HAP-1 (cell line): Measurements from ENCODE around the gene PMS1.
"Not testable (repeated sequence)": the region's sequence is repeated elsewhere in the genome, so short reads cannot be mapped to it uniquely, and the experiment has no call there.

Source experiments
- DNase-seq, 2 experiments: peaks; one replicate each; pipeline ENCODE4 v3.0.0-alpha.2; 2016 to 2020; ENCODE audit warnings: low spot score in 2 of 2
- H3K27me3 ChIP-seq: fragments of 250-450 bp; sonication (Bioruptor Pico); 2 replicates; pipeline ENCODE4 v1.5.1; 2020; ENCODE audit warnings: low read depth, mild to moderate bottlenecking, moderate library complexity
- H3K36me3 ChIP-seq: fragments of 250-450 bp; sonication (Bioruptor Pico); replicated peaks from 2 replicates; pipeline ENCODE4 v1.5.1; 2020; ENCODE audit warnings: mild to moderate bottlenecking
- H3K4me1 ChIP-seq: fragments of 250-450 bp; sonication (Bioruptor Pico); 2 replicates; pipeline ENCODE4 v1.5.1; 2020; ENCODE audit warnings: mild to moderate bottlenecking
- H3K4me3 ChIP-seq: fragments of 250-450 bp; sonication (Bioruptor Pico); 2 replicates; pipeline ENCODE4 v1.5.1; 2020; ENCODE audit warnings: mild to moderate bottlenecking, moderate library complexity
- H3K9me3 ChIP-seq: fragments of 250-450 bp; sonication (Bioruptor Pico); 2 replicates; pipeline ENCODE4 v1.5.1; 2020; ENCODE audit warnings: mild to moderate bottlenecking, moderate library complexity
- in situ Hi-C: fragments of 300-500 bp; cut with MboI; formaldehyde crosslinking; loops from 3 replicates; pipeline ENCODE4 v1.14.3; 2020; ENCODE audit warnings: low sequenced_read_pairs, inconsistent platforms, mixed read lengths

PMS1 gene

DNA sequence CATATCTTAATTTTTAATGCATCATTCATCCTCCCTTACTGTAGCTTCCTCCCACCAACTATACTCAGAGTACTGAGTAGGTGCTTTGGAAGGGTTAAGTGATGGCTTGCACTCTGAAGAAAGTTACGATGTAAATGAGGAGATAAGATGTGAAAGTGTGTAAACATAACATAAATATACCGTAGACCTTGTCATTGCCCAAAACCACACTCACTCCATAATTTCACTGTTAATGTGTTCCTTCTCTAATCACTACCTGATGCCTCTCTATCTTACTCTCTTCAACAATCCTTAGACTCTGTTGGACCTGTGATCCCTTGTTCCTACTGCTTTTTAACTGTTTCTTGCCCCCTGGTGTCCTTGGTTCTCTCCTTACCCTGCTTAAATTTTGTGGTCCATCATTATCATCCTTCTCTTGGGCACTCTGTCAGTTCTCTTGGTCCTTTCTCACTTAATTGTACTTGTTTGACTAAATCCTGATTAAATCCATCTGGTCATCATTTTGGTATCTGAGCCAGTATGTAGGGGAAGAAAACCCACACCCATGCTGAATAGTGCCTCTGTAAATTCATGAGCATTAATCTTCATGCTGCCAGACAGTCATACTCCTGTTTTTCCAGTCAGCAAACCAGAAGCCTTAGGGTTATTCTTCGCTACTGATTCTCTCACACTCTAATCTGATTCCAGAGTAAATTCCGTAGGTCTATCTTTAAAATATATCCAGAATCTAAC is 45.0 kb downstream of the PMS1 start:
- Histone ChIP-seq H3K4me3 (no peak overlapping the region), H3K9me3 (no peaks in the 10 kb centered on the region), H3K36me3 (no peaks in the 10 kb centered on the region; the same call in 1 of the 2 replicates), H3K27me3 (no peaks in the 10 kb centered on the region), H3K4me1 (no peaks in the 10 kb centered on the region)
- DNase-seq: no peak
- in situ Hi-C loops: no loop called here

DNA sequence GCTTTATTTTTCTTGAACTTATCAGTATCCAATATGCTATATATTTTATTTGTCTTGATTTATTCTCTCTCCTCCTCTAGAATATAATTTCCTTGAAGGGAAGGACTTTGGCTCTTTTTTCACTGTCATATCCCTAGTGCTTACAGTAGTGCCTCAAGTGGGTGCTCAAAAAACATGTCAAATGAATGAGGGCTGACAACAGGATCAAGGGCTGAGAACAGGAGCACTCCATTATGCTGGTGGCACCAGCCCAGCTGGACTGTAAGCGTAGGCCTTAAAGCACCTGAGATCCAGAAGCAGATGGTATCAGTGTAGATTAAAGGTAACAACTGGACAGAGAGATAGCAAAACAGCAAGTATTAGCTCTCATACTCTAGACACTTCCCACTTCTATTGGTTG is 46.3 kb downstream of the PMS1 start:
- no peaks in the 10 kb centered on the region for H3K27me3 ChIP-seq
- in situ Hi-C loops: no loop called here
- no peaks in the 10 kb centered on the region for H3K9me3 ChIP-seq
- H3K4me1 ChIP-seq: peaks cover 2% of the 10 kb centered on the region; the same call in 1 of the 2 replicates
- H3K36me3 ChIP-seq: no peaks in the 10 kb centered on the region; the same call in 1 of the 2 replicates
- no peak overlapping the region for H3K4me3 ChIP-seq
- no peak for DNase-seq

DNA sequence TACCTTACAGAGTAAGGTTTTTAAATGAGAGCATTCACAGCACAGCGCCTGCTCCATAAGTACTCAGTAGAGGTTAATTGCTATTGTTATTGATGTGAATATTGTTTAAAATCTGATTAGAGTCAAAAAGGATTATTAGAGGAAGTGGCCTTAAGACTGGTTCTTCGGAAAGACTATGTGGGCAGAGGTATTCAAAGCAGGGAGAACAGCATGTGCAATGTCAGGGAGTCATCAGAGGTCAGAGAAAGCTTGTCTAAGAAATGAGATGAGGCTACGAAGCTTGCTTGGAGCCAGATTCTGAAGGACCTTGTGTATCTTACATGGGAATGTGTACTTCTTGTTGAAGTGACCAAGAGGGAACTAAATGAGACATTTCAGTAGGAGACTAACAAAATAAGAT is 49.8 kb downstream of the PMS1 start:
- no peak for DNase-seq
- H3K9me3 ChIP-seq: no peaks in the 10 kb centered on the region
- no peaks in the 10 kb centered on the region for H3K27me3 ChIP-seq
- H3K36me3 ChIP-seq: no peaks in the 10 kb centered on the region; the same call in 1 of the 2 replicates
- H3K4me1 ChIP-seq: peaks cover 11% of the 10 kb centered on the region
- H3K4me3 ChIP-seq: no peak overlapping the region
- in situ Hi-C loops: no loop called here

DNA sequence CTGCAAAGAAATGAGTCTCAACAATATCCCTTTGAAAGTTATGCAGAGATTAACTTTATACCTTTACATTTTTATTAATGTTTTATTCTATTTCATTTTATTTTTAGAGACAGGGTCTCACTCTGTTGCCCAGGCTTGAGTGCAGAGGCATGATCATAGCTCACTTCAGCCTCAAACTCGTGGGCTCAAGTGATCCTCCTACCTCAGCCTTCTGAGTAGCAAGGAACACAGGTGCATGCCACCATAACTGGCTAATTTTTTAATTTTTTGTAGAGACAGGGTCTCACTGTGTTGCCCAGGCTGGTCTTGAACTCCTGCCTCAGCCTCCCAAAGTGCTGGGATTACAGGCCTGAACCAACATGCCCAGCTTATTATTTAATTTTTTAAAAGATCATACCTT is 50.4 kb downstream of the PMS1 start:
- DNase-seq, H3K27me3 ChIP-seq, in situ Hi-C loops, H3K4me3 ChIP-seq, H3K9me3 ChIP-seq, H3K36me3 ChIP-seq: not testable (repeated sequence)
- peaks cover 11% of the 10 kb centered on the region for H3K4me1 ChIP-seq

GRCh38 chr2:189835855-189836558 is 51.8 kb downstream of the PMS1 start:
- H3K27me3 ChIP-seq: no peaks in the 10 kb centered on the region
- H3K9me3 ChIP-seq: no peaks in the 10 kb centered on the region
- H3K4me1 ChIP-seq: peaks cover 11% of the 10 kb centered on the region
- in situ Hi-C loops: no loop called here
- H3K4me3 ChIP-seq: no peak overlapping the region
- no peaks in the 10 kb centered on the region; the same call in 1 of the 2 replicates for H3K36me3 ChIP-seq
- no peak for DNase-seq

GRCh38 chr2:189836644-189837043 is 52.4 kb downstream of the PMS1 start:
- in situ Hi-C loops: no loop called here
- Histone ChIP-seq H3K4me1 (peaks cover 11% of the 10 kb centered on the region), H3K27me3 (no peaks in the 10 kb centered on the region), H3K9me3 (no peaks in the 10 kb centered on the region), H3K36me3 (no peaks in the 10 kb centered on the region; the same call in 1 of the 2 replicates), H3K4me3 (no peak overlapping the region)
- DNase-seq: no peak

DNA sequence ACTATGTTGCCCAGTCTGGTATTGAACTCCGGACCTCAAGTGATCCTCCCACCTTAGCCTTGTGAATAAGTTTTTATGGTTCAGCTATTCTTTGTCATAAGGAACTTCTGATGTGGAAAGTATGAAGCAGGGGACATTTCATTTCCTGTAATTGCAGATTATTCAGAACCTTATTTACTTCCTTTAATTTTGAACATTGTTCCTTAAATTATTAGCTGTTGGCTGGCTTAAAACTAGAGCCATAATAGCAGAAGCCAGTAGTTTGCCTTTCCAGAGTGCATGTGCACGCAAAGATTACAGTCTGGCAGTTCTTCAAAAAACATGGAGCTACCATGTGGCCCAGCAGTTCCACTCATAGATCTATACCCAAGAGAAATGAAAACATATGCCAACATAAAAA is 53.1 kb downstream of the PMS1 start:
- Histone ChIP-seq H3K9me3 (no peaks in the 10 kb centered on the region), H3K27me3 (no peaks in the 10 kb centered on the region), H3K36me3 (no peaks in the 10 kb centered on the region; the same call in 1 of the 2 replicates), H3K4me3 (no peak overlapping the region), H3K4me1 (peaks cover 11% of the 10 kb centered on the region)
- in situ Hi-C loops: no loop called here
- no peak for DNase-seq

GRCh38 chr2:189841019-189841418 is 56.8 kb downstream of the PMS1 start:
- 0 out of 2 replicates have a peak, but pooled peaks cover 3% of the 10 kb centered on the region for H3K36me3 ChIP-seq
- H3K9me3 ChIP-seq: no peaks in the 10 kb centered on the region
- H3K27me3 ChIP-seq: no peaks in the 10 kb centered on the region
- no peak overlapping the region for H3K4me3 ChIP-seq
- peaks cover 6% of the 10 kb centered on the region for H3K4me1 ChIP-seq
- no peak for DNase-seq
- in situ Hi-C loops: no loop called here

DNA sequence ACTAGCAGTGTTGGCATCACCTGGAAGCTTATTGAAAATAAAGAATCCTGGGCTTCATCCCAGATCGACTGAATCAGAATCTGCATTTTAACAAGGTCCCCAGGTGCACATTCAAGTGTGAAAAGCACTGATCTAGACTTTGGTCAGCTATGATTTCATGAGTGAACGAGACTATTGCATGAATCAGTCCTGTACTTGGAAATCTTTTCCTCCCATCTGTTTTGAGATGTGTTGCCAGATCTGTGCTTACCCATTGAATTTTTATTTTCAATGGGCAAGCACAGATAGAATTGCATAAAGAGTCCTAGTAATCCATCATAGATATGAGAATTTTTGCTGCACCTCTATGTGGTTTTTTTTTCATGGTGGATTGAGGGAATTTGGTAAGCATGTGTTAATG is 64.0 kb downstream of the PMS1 start:
- no peak overlapping the region for H3K4me3 ChIP-seq
- H3K9me3 ChIP-seq: no peaks in the 10 kb centered on the region
- H3K36me3 ChIP-seq: peaks cover 3% of the 10 kb centered on the region; the same call in 1 of the 2 replicates
- H3K4me1 ChIP-seq: no peaks in the 10 kb centered on the region
- in situ Hi-C loops: no loop called here
- H3K27me3 ChIP-seq: no peaks in the 10 kb centered on the region
- no peak for DNase-seq

GRCh38 chr2:189849550-189849949 is 65.3 kb downstream of the PMS1 start:
- DNase-seq: no peak
- in situ Hi-C loops: no loop called here
- H3K36me3 ChIP-seq: peaks cover 2% of the 10 kb centered on the region; the same call in 1 of the 2 replicates
- H3K4me1 ChIP-seq: no peaks in the 10 kb centered on the region
- no peak overlapping the region for H3K4me3 ChIP-seq
- H3K27me3 ChIP-seq: no peaks in the 10 kb centered on the region
- no peaks in the 10 kb centered on the region for H3K9me3 ChIP-seq

GRCh38 chr2:189851174-189851826 is 67.0 kb downstream of the PMS1 start:
- no peak overlapping the region for H3K4me3 ChIP-seq
- H3K27me3 ChIP-seq: no peaks in the 10 kb centered on the region
- peaks cover 7% of the 10 kb centered on the region; the same call in 1 of the 2 replicates for H3K36me3 ChIP-seq
- no peak for DNase-seq
- no peaks in the 10 kb centered on the region for H3K9me3 ChIP-seq
- H3K4me1 ChIP-seq: no peaks in the 10 kb centered on the region
- in situ Hi-C loops: no loop called here

GRCh38 chr2:189854187-189854586 is 69.9 kb downstream of the PMS1 start:
- no peak for DNase-seq
- Histone ChIP-seq H3K4me3 (no peak overlapping the region), H3K27me3 (no peaks in the 10 kb centered on the region), H3K9me3 (no peaks in the 10 kb centered on the region), H3K36me3 (peaks cover 7% of the 10 kb centered on the region; the same call in 1 of the 2 replicates), H3K4me1 (no peaks in the 10 kb centered on the region)
- in situ Hi-C loops: no loop called here

DNA sequence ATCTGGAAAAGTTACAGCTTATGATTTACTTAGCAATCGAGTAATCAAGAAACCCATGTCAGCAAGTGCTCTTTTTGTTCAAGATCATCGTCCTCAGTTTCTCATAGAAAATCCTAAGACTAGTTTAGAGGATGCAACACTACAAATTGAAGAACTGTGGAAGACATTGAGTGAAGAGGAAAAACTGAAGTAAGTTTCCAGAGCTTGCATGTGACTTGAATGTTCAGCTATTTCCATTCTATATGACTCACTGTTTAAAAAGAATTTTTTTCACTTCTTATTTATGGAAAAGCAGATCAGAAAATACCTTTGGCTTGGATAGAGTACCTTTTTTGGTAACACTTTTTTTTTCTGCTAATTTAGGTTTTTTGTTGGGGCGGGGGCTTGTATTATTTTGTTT is 70.7 kb downstream of the PMS1 start:
- no peaks in the 10 kb centered on the region for H3K4me1 ChIP-seq
- H3K4me3 ChIP-seq: no peak overlapping the region
- no peak for DNase-seq
- in situ Hi-C loops: no loop called here
- H3K9me3 ChIP-seq: no peaks in the 10 kb centered on the region
- peaks cover 9% of the 10 kb centered on the region; the same call in 1 of the 2 replicates for H3K36me3 ChIP-seq
- no peaks in the 10 kb centered on the region for H3K27me3 ChIP-seq

DNA sequence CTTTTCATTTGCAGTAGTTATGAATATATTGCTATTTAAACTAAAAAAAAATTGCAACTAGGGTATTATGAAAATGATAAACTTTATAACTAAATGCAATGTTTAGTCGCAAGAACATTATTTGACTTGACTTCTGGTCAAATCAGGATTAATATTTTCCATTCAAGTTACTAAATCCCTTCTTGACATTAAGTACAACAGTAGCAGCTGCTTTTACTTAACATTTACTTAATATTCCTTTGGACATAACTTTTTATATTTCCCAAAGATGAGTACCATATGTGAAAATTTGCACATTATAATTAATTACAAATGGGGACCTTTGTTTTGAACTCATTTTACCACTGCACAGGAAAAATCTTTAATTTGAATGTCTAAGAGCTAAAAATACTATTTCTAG is 74.0 kb downstream of the PMS1 start:
- H3K4me3 ChIP-seq: no peak overlapping the region
- H3K27me3 ChIP-seq: no peaks in the 10 kb centered on the region
- peaks cover 9% of the 10 kb centered on the region; the same call in 1 of the 2 replicates for H3K36me3 ChIP-seq
- in situ Hi-C loops: no loop called here
- DNase-seq: no peak
- no peaks in the 10 kb centered on the region for H3K4me1 ChIP-seq
- H3K9me3 ChIP-seq: no peaks in the 10 kb centered on the region
